Activated CD8-positive, alpha-beta T cell treated with anti-CD3 and anti-CD28 coated beads, Interleukin-2, amount 10 ng/mL, durations not matched to agents 7 days and 5 days (primary cell): ENCODE results near the gene PRR4. TPM values are rescaled to one million over a fixed set of nuclear protein-coding genes. Genes with fewer than 3 reads are reported as not detected.

ENCODE experiments used
- total RNA-seq, 2 experiments: library from RNA; stranded (reverse); gene quantifications; one replicate each; pipeline ENCODE4 v1.2.3, GENCODE V29; 2021

PRR4 gene
- total RNA-seq, 2 experiments from 2014 or later = 1.3 to 2.9 TPM

Other genes starting within 250 kb of the PRR4 start
- 10 to 100 TPM; 73.9 to 76.9 TPM for gene MAGOHB, start 235.9 kb downstream of the PRR4 start, total RNA-seq
- 1 to 10 TPM; 5.3 to 5.9 TPM for gene STYK1, start 175.4 kb downstream of the PRR4 start, total RNA-seq
- 10 to 100 TPM; 85.4 to 91.9 TPM for gene YBX3, start 126.2 kb downstream of the PRR4 start, total RNA-seq
- gene TAS2R7, start 46.8 kb downstream of the PRR4 start, total RNA-seq = not detected
- gene TAS2R8, start 42.2 kb downstream of the PRR4 start, total RNA-seq = not detected
- gene TAS2R9, start 39.3 kb downstream of the PRR4 start, total RNA-seq = not detected
- gene TAS2R10, start 23.1 kb downstream of the PRR4 start, total RNA-seq = not detected
- gene PRH1, start 34.8 kb upstream of the PRR4 start, total RNA-seq = 10 to 100 TPM; 21.3 to 21.4 TPM
- 1 to 10 TPM; 1.0 to 1.1 TPM for gene TAS2R13, start 60.1 kb upstream of the PRR4 start, total RNA-seq
- gene PRH2, start 79.8 kb upstream of the PRR4 start, total RNA-seq = not detected
- gene TAS2R14, start 89.8 kb upstream of the PRR4 start, total RNA-seq = 1 to 10 TPM; 2.1 to 2.4 TPM
- 1 to 10 TPM in 1 of 2 experiments, under 1 TPM in 1; 0.95 to 1.4 TPM for gene TAS2R50, start 137.4 kb upstream of the PRR4 start, total RNA-seq
- gene TAS2R20, start 148.8 kb upstream of the PRR4 start, total RNA-seq = 1 to 10 TPM; 1.9 to 2.2 TPM
- gene TAS2R19, start 173.1 kb upstream of the PRR4 start, total RNA-seq = 1 to 10 TPM; 1.9 to 2.1 TPM
- gene TAS2R31, start 181.9 kb upstream of the PRR4 start, total RNA-seq = 1 to 10 TPM; 2.2 to 3.0 TPM
- gene TAS2R46, start 212.8 kb upstream of the PRR4 start, total RNA-seq = 1 to 10 TPM; 1.4 to 1.5 TPM
- gene TAS2R43, start 242.8 kb upstream of the PRR4 start, total RNA-seq = 1 to 10 TPM in 1 of 2 experiments, under 1 TPM in 1; 0.73 to 1.1 TPM